NCI-H1930 (cell line): ENCODE measurements around the gene ZNF263.

Experiments used
- DNase-seq, 2 experiments: peaks; one replicate each; lab custom pipeline; 2025; lab: John Stamatoyannopoulos, UW

Gene ZNF263

GRCh38 chr16:3282730-3283542 is at the start of gene ZNF263:
Gene ZNF263, plus strand, starts transcription at chr16:3283491. Its CDS starts 328 bp downstream, at chr16:3283819.
- peak; percentile 97 to 98 for DNase-seq

- no peak for DNase-seq
These were observed 48.8 kb upstream of the ZNF263 start for GRCh38 chr16:3234543-3234856.

- DNase-seq: peak; percentile 94 to 97
These were observed 48.3 kb upstream of the ZNF263 start, which contains the start of gene ZNF200 for GRCh38 chr16:3234857-3235561. Gene ZNF200, minus strand, starts transcription at chr16:3235158. Its CDS starts 1,403 bp downstream, at chr16:3233755.

- DNase-seq: peak; percentile 41 to 76
These were observed 47.2 kb upstream of the ZNF263 start for GRCh38 chr16:3235856-3236669.

GRCh38 chr16:3241761-3242160 is 41.5 kb upstream of the ZNF263 start:
- no peak for DNase-seq

GRCh38 chr16:3242709-3243108 is 40.6 kb upstream of the ZNF263 start:
- no peak for DNase-seq

- no peak for DNase-seq
These were observed 39.4 kb upstream of the ZNF263 start for GRCh38 chr16:3243882-3244281.

- no peak for DNase-seq
These were observed 37.3 kb upstream of the ZNF263 start for GRCh38 chr16:3246002-3246401.

GRCh38 chr16:3246876-3247275 is 36.4 kb upstream of the ZNF263 start:
- DNase-seq: no peak

- DNase-seq: no peak
These were observed 34.7 kb upstream of the ZNF263 start for GRCh38 chr16:3248596-3248995.

- DNase-seq: no peak
These were observed 34.3 kb upstream of the ZNF263 start for GRCh38 chr16:3249020-3249419.

GRCh38 chr16:3249451-3249850 is 33.8 kb upstream of the ZNF263 start:
- DNase-seq: no peak

GRCh38 chr16:3252967-3253366 is 30.3 kb upstream of the ZNF263 start:
- DNase-seq: no peak

- DNase-seq: no peak
These were observed 29.0 kb upstream of the ZNF263 start for GRCh38 chr16:3254309-3254708.

GRCh38 chr16:3256146-3256865 is 27.0 kb upstream of the ZNF263 start, which contains the start of gene MEFV:
Gene MEFV, minus strand, starts transcription at chr16:3256633. Its CDS starts 46 bp downstream, at chr16:3256587.
- DNase-seq: no peak

GRCh38 chr16:3256866-3257465 is 26.3 kb upstream of the ZNF263 start:
- no peak for DNase-seq

- no peak for DNase-seq
These were observed 23.5 kb upstream of the ZNF263 start for GRCh38 chr16:3259836-3260235.

GRCh38 chr16:3262517-3262916 is 20.8 kb upstream of the ZNF263 start:
- DNase-seq: no peak

GRCh38 chr16:3264137-3265036 is 18.9 kb upstream of the ZNF263 start:
- DNase-seq: peak; percentile 98 to 99

GRCh38 chr16:3266873-3267537 is 16.3 kb upstream of the ZNF263 start:
- DNase-seq: peak in 1 of 2 experiments; percentile 36
